Smooth muscle cell (in vitro differentiated cells): ENCODE data around the gene NRM. TPM values are rescaled to one million over a fixed set of nuclear protein-coding genes. Genes with fewer than 3 reads are reported as not detected.

ENCODE experiments used
- DNase-seq: peaks from one replicate; lab custom pipeline; 2025; ENCODE audit not compliant: unreplicated experiment; lab: John Stamatoyannopoulos, UW
- H2AFZ ChIP-seq: fragments of 200-600 bp; sonication (generic); 2 replicates; pipeline ENCODE4 v1.6.0; 2016; ENCODE audit warnings: antibody characterized with exemption, low read depth, mild to moderate bottlenecking
- H3F3A ChIP-seq: fragments of 200-600 bp; sonication (generic); 2 replicates; pipeline ENCODE4 v1.6.0; 2017; ENCODE audit warnings: antibody characterized with exemption, low read depth
- H3K27ac ChIP-seq: fragments of 200-600 bp; sonication (generic); 2 replicates; pipeline ENCODE4 v1.5.1; 2016; ENCODE audit warnings: low read depth, mild to moderate bottlenecking
- H3K27me3 ChIP-seq: fragments of 200-600 bp; sonication (generic); 2 replicates; pipeline ENCODE4 v1.6.1; 2016; ENCODE audit warnings: low read depth, mild to moderate bottlenecking
- H3K36me3 ChIP-seq: fragments of 200-600 bp; sonication (generic); 2 replicates; pipeline ENCODE4 v1.5.1; 2016; ENCODE audit warnings: low read depth
- H3K4me1 ChIP-seq: fragments of 200-600 bp; sonication (generic); 2 replicates; pipeline ENCODE4 v1.5.1; 2016; ENCODE audit warnings: low read depth
- H3K4me2 ChIP-seq: fragments of 200-600 bp; sonication (generic); 2 replicates; pipeline ENCODE4 v1.6.0; 2016; ENCODE audit warnings: mild to moderate bottlenecking
- H3K4me3 ChIP-seq: fragments of 200-600 bp; sonication (generic); 2 replicates; pipeline ENCODE4 v1.5.1; 2016; ENCODE audit warnings: mild to moderate bottlenecking
- H3K79me2 ChIP-seq: fragments of 200-600 bp; sonication (generic); 2 replicates; pipeline ENCODE4 v1.6.0; 2016; ENCODE audit warnings: low read depth, mild to moderate bottlenecking
- H3K9ac ChIP-seq: fragments of 200-600 bp; sonication (generic); 2 replicates; pipeline ENCODE4 v1.6.0; 2016; ENCODE audit warnings: low read depth
- H3K9me3 ChIP-seq: fragments of 200-600 bp; sonication (generic); replicated peaks from 2 replicates; pipeline ENCODE4 v1.5.1; 2016; ENCODE audit warnings: low read depth
- H4K20me1 ChIP-seq: fragments of 200-600 bp; sonication (generic); 2 replicates; pipeline ENCODE4 v1.6.0; 2016; ENCODE audit warnings: low read depth
- CTCF ChIP-seq: fragments of 200-600 bp; sonication (generic); IDR thresholded peaks from 2 replicates; pipeline ENCODE4 v1.5.1; 2017; ENCODE audit warnings: borderline replicate concordance, mild to moderate bottlenecking, antibody characterized with exemption; ENCODE audit not compliant: insufficient read depth, poor library complexity, severe bottlenecking
- WGBS: methylation state at CpG from one replicate; pipeline ENCODE4 v1.1.7; 2016; ENCODE audit warnings: low lambda C conversion rate; 5-methylcytosine and 5-hydroxymethylcytosine counted together
- polyA plus RNA-seq: library from polyadenylated mRNA; unstranded; fragments of >200 nt; fragmentation: Nextera tagmentation; extraction: Ambion mirVana; gene quantifications from 2 replicates; pipeline ENCODE4 v1.2.1, GENCODE V29; 2016
- small RNA-seq: library from RNA; depleted of rRNA; stranded (forward); fragments of <200 nt; gene quantifications from one replicate; pipeline ENCODE3, GENCODE V24; 2014
- total RNA-seq: library from RNA; depleted of rRNA; stranded (reverse); fragments of >200 nt; gene quantifications from 2 replicates; pipeline ENCODE4 v1.2.3, GENCODE V29; 2014

The NRM gene
- total and polyA plus RNA-seq, 2 experiments from 2014 or later, result 25.8 to 28.5 TPM

GRCh38 chr6:30644769-30645168 lies 46.0 kb downstream of the NRM start:
- WGBS, result 92% methylated on average over 5 of the region's 5 CpGs
- TF ChIP-seq CTCF, result no peak

GRCh38 chr6:30643656-30644055 lies 47.1 kb downstream of the NRM start:
- Histone ChIP-seq H2AFZ (no peak overlapping the region), H3K4me2 (no peak overlapping the region), H4K20me1 (no peaks in the 10 kb centered on the region), H3K9me3 (no peaks in the 10 kb centered on the region), H3K4me1 (peaks cover 7% of the 10 kb centered on the region), H3K27me3 (no peaks in the 10 kb centered on the region), H3K9ac (no peak overlapping the region), H3K79me2 (no peaks in the 10 kb centered on the region), H3K4me3 (no peak overlapping the region), H3K27ac (no peak overlapping the region), H3F3A (no peaks in the 10 kb centered on the region), H3K36me3 (no peaks in the 10 kb centered on the region)
- TF ChIP-seq CTCF, result no peak
- WGBS, result 95% methylated on average over 2 of the region's 2 CpGs
- no peak for DNase-seq

More at GRCh38 chr6:30644769-30645168, 46.0 kb downstream of the NRM start:
- Histone ChIP-seq H3F3A (no peaks in the 10 kb centered on the region), H2AFZ (no peak overlapping the region), H4K20me1 (no peaks in the 10 kb centered on the region), H3K9me3 (no peaks in the 10 kb centered on the region), H3K9ac (no peak overlapping the region), H3K4me3 (no peak overlapping the region), H3K27ac (no peak overlapping the region), H3K4me2 (no peak overlapping the region), H3K4me1 (peaks cover 7% of the 10 kb centered on the region), H3K27me3 (no peaks in the 10 kb centered on the region), H3K79me2 (no peaks in the 10 kb centered on the region), H3K36me3 (no peaks in the 10 kb centered on the region)
- DNase-seq, result no peak

GRCh38 chr6:30641048-30641447 lies 49.7 kb downstream of the NRM start:
- Histone ChIP-seq H3K4me1 (no peaks in the 10 kb centered on the region), H2AFZ (no peak overlapping the region), H3K9ac (no peak overlapping the region), H3K79me2 (no peaks in the 10 kb centered on the region), H4K20me1 (no peaks in the 10 kb centered on the region), H3K27ac (no peak overlapping the region), H3K4me3 (no peak overlapping the region), H3K9me3 (no peaks in the 10 kb centered on the region), H3F3A (no peaks in the 10 kb centered on the region), H3K36me3 (no peaks in the 10 kb centered on the region), H3K27me3 (no peaks in the 10 kb centered on the region), H3K4me2 (no peak overlapping the region)
- DNase-seq, result no peak
- 100% methylated on average over 1 of the region's 1 CpG for WGBS
- no peak for TF ChIP-seq CTCF

- 92% methylated on average over 7 of the region's 10 CpGs for WGBS
- no peak overlapping the region for H3K4me3 ChIP-seq
- TF ChIP-seq CTCF, result no peak
These were observed 50.3 kb downstream of the NRM start for GRCh38 chr6:30640481-30640880.

More at GRCh38 chr6:30640481-30640880, 50.3 kb downstream of the NRM start:
- Histone ChIP-seq H3K4me2 (no peak overlapping the region), H2AFZ (no peak overlapping the region), H3K4me1 (no peaks in the 10 kb centered on the region), H3F3A (no peaks in the 10 kb centered on the region), H4K20me1 (no peaks in the 10 kb centered on the region), H3K79me2 (no peaks in the 10 kb centered on the region), H3K27ac (no peak overlapping the region), H3K9ac (no peak overlapping the region), H3K27me3 (no peaks in the 10 kb centered on the region), H3K9me3 (no peaks in the 10 kb centered on the region), H3K36me3 (no peaks in the 10 kb centered on the region)
- DNase-seq, result no peak

Small RNAs within 50 kb of the gene (small RNA-seq; reads per million reads assigned to genes)
- gene RF00019, result not detected

Other genes starting within 250 kb of the NRM start
- gene HLA-E, start 201.5 kb downstream of the NRM start, total RNA-seq, result 97.3 and 104 TPM in 2 replicates
- 126 and 134 TPM in 2 replicates for gene HLA-E, start 201.5 kb downstream of the NRM start, polyA plus RNA-seq
- gene GNL1, start 134.5 kb downstream of the NRM start, total RNA-seq, result 16.5 and 27.2 TPM in 2 replicates
- 92.7 and 104 TPM in 2 replicates for gene GNL1, start 134.5 kb downstream of the NRM start, polyA plus RNA-seq
- gene PRR3, start 133.7 kb downstream of the NRM start, total RNA-seq, result 12.7 and 29.4 TPM in 2 replicates
- 10.2 and 13.1 TPM in 2 replicates for gene PRR3, start 133.7 kb downstream of the NRM start, polyA plus RNA-seq
- 25.2 and 34.7 TPM in 2 replicates for gene ABCF1, start 119.5 kb downstream of the NRM start, total RNA-seq
- gene ABCF1, start 119.5 kb downstream of the NRM start, polyA plus RNA-seq, result 39.1 and 57.3 TPM in 2 replicates
- 42.1 and 65.1 TPM in 2 replicates for gene PPP1R10, start 73.7 kb downstream of the NRM start, total RNA-seq
- gene PPP1R10, start 73.7 kb downstream of the NRM start, polyA plus RNA-seq, result 36.1 and 50.2 TPM in 2 replicates
- 38.7 and 53.2 TPM in 2 replicates for gene MRPS18B, start 73.1 kb downstream of the NRM start, total RNA-seq
- 70.0 and 88.6 TPM in 2 replicates for gene MRPS18B, start 73.1 kb downstream of the NRM start, polyA plus RNA-seq
- 8.5 and 9.4 TPM in 2 replicates for gene ATAT1, start 64.1 kb downstream of the NRM start, total RNA-seq
- gene ATAT1, start 64.1 kb downstream of the NRM start, polyA plus RNA-seq, result 16.5 and 18.8 TPM in 2 replicates
- 1.8 and 4.3 TPM in 2 replicates for gene C6orf136, start 43.9 kb downstream of the NRM start, total RNA-seq
- 5.3 and 8.8 TPM in 2 replicates for gene C6orf136, start 43.9 kb downstream of the NRM start, polyA plus RNA-seq
- gene DHX16, start 18.0 kb downstream of the NRM start, total RNA-seq, result 12.4 and 16.0 TPM in 2 replicates
- 23.5 and 29.0 TPM in 2 replicates for gene DHX16, start 18.0 kb downstream of the NRM start, polyA plus RNA-seq
- gene PPP1R18, start 4.3 kb downstream of the NRM start, total RNA-seq, result 42.7 and 55.3 TPM in 2 replicates
- gene PPP1R18, start 4.3 kb downstream of the NRM start, polyA plus RNA-seq, result 41.6 and 51.6 TPM in 2 replicates
- gene MDC1, start 26.3 kb upstream of the NRM start, total RNA-seq, result 6.9 and 7.0 TPM in 2 replicates
- gene MDC1, start 26.3 kb upstream of the NRM start, polyA plus RNA-seq, result 17.1 and 19.0 TPM in 2 replicates
- 1,002 and 1,039 TPM in 2 replicates for gene TUBB, start 29.4 kb upstream of the NRM start, total RNA-seq
- gene TUBB, start 29.4 kb upstream of the NRM start, polyA plus RNA-seq, result 855 and 1,009 TPM in 2 replicates
- 79.8 and 87.6 TPM in 2 replicates for gene FLOT1, start 51.7 kb upstream of the NRM start, total RNA-seq
- 117 and 146 TPM in 2 replicates for gene FLOT1, start 51.7 kb upstream of the NRM start, polyA plus RNA-seq
- 732 and 736 TPM in 2 replicates for gene IER3, start 53.6 kb upstream of the NRM start, total RNA-seq
- 708 and 811 TPM in 2 replicates for gene IER3, start 53.6 kb upstream of the NRM start, polyA plus RNA-seq
- 30.7 and 82.6 TPM in 2 replicates for gene DDR1, start 193.5 kb upstream of the NRM start, total RNA-seq
- gene DDR1, start 193.5 kb upstream of the NRM start, polyA plus RNA-seq, result 23.8 and 77.3 TPM in 2 replicates
- gene GTF2H4, start 217.2 kb upstream of the NRM start, total RNA-seq, result 15.6 and 24.8 TPM in 2 replicates
- gene GTF2H4, start 217.2 kb upstream of the NRM start, polyA plus RNA-seq, result 7.2 and 9.5 TPM in 2 replicates
- 15.1 and 18.4 TPM in 2 replicates for gene VARS2, start 223.3 kb upstream of the NRM start, total RNA-seq
- gene VARS2, start 223.3 kb upstream of the NRM start, polyA plus RNA-seq, result 15.4 and 19.6 TPM in 2 replicates
- not detected in 2 replicates for gene SFTA2, start 241.2 kb upstream of the NRM start, total RNA-seq
- not detected in 2 replicates for gene SFTA2, start 241.2 kb upstream of the NRM start, polyA plus RNA-seq
- gene MUCL3, start 250.0 kb upstream of the NRM start, total RNA-seq, result 0.31 TPM in 1 of 2 replicates, not detected in the other
- not detected in 2 replicates for gene MUCL3, start 250.0 kb upstream of the NRM start, polyA plus RNA-seq